NCI-H2196 (cell line): ENCODE data around the gene DEFB113.

ENCODE experiments used
- DNase-seq: peaks from one replicate; lab custom pipeline; 2025; ENCODE audit not compliant: unreplicated experiment; lab: John Stamatoyannopoulos, UW

DEFB113 gene

GRCh38 chr6:49937017-49937416 is 32.4 kb downstream of the DEFB113 start:
- no peak for DNase-seq

DNA sequence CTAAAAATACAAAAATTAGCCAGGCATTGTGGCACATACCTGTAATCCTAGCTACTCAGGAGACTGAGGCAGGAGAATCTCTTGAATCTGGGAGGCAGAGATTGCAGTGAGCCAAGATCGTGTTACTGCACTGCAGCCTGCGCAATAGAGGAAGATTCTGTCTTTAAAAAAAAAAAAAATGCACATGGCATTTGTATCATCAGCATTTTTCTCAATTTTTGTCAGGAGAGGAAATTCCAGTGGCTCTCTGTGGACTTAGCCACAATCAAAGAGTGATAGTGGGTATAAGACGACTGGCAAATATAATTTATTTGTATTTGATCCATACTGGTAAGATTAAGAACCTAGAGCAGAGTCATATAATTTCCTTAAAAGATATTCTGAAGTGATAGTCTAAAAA is 34.0 kb downstream of the DEFB113 start:
- no peak for DNase-seq

GRCh38 chr6:49934770-49935169 is 34.7 kb downstream of the DEFB113 start:
- DNase-seq = no peak

- DNase-seq = no peak
Measured at GRCh38 chr6:49933526-49933925, 35.9 kb downstream of the DEFB113 start.

GRCh38 chr6:49929340-49929739 is 40.1 kb downstream of the DEFB113 start:
- DNase-seq = no peak

DNA sequence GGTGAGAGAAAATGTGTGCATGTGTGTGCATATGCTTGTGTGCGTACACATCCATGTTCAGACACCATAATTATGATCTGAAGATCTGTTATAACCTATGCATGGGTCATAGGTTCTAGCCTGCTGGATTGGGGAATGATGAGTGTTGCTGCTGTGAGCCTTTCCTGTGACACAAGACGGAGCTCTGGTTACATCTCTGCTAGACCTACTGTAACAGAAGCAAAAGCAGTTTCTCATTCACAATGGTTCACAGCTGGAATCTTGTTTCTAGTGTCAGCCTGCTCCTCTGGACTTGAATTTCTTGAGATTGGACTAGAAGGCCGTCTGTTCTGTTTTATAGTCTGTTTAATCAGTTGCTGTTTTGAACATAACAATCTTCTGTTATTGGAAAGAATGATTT is 45.6 kb downstream of the DEFB113 start:
- no peak for DNase-seq

GRCh38 chr6:49919935-49920644 is 49.3 kb downstream of the DEFB113 start:
- no peak for DNase-seq

- DNase-seq = no peak
Measured at GRCh38 chr6:49919261-49919660, 50.2 kb downstream of the DEFB113 start.

- DNase-seq = no peak
Measured at GRCh38 chr6:49918787-49919186, 50.6 kb downstream of the DEFB113 start.
